GM10266 (cell line): ENCODE results near the gene KIR3DL1.
"Not testable (repeated sequence)": the region's sequence is repeated elsewhere in the genome, so short reads cannot be mapped to it uniquely, and the experiment has no call there.

ENCODE experiments used
- DNase-seq: peaks from one replicate; pipeline ENCODE4 v3.0.0; 2012; ENCODE audit errors: extremely low spot score
- CTCF ChIP-seq: IDR thresholded peaks from 2 replicates; pipeline ENCODE4 v1.5.1; 2012; ENCODE audit warnings: mild to moderate bottlenecking, low read depth; ENCODE audit not compliant: control insufficient read depth, insufficient read depth; ENCODE audit errors: missing control alignments

The KIR3DL1 gene

DNA sequence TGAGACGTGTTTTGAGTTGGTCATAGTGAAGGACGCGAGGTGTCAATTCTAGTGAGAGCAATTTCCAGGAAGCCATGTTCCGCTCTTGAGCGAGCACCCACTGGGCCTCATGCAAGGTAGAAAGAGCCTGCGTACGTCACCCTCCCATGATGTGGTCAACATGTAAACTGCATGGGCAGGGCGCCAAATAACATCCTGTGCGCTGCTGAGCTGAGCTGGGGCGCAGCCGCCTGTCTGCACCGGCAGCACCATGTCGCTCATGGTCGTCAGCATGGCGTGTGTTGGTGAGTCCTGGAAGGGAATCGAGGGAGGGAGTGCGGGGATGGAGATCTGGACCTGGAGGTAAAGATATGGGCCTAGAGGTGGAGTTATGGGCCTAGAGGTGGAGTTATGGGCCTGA, at the start of gene KIR3DL1:
Gene KIR3DL1, plus strand, starts transcription at position 218 of the 400 bp plus-strand sequence.
- DNase-seq, result not testable (repeated sequence)

- DNase-seq, result not testable (repeated sequence)
Measured at GRCh38 chr19:54769646-54770045, 46.6 kb upstream of the KIR3DL1 start, which contains the start of gene KIR2DL1. TSS of gene KIR2DL1 (plus strand) at chr19:54769793. CDS start at chr19:54769851, 58 bp downstream.

DNA sequence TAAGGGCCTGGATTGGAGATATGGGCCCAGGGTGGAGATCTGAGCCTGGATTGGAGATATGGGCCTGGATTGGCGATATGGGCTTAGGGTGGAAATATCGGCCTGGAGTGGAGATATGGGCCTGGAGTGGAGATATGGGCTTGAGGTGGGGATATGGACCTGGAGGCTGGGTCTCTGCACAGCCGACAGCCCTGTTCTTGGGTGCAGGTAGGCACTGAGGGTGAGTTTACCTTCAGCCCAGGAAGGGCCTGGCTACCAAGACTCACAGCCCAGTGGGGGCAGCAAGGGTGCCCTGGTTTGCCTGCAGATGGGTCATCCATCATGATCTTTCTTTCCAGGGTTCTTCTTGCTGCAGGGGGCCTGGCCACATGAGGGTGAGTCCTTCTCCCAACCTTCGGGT, 45.8 kb upstream of the KIR3DL1 start:
- DNase-seq, result not testable (repeated sequence)

DNA sequence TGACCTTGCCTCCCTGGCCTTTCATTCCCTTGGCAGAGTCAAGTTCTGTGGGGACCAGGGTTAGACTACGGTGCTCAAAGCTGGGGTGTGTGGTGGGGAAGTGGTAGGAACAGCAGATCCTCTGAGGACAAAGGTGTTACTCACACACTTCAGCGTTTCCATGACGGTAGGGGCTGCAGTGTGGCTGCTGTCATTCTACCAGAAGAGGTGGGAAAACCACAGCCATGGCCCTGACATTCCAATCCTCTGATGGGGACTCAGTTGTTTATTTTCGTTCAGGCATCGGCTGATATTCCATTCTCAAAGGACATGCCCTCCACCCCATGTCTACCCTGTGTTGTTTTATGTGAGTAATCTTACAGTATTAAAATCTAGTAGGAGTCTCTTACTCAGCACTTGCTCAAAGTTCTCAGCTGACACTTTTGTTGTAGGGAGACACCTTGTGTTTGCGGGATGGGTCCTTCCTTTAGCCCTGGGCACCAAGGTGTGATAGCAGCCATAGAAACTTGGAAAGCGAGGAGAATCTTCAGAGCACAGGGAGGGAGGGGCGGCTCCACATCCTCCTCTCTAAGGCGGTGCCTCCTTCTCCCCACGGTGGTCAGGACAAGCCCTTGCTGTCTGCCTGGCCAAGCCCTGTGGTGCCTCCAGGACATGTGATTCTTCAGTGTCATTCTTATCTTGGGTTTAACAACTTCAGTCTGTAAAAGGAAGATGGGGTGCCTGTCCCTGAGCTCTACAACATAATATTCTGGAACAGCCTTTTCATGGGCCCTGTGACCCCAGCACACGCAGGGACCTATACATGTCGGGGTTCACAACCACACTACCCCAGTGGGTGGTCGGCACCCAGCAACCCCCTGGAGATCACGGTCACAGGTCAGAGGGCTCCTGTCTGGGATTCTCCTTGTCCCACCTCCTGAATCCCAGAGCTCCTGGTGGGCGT, 45.0 kb upstream of the KIR3DL1 start:
- not testable (repeated sequence) for DNase-seq

- DNase-seq, result not testable (repeated sequence)
Measured at GRCh38 chr19:54772666-54773065, 43.6 kb upstream of the KIR3DL1 start.

- DNase-seq, result not testable (repeated sequence)
Measured at GRCh38 chr19:54775095-54775815, 41.0 kb upstream of the KIR3DL1 start.

GRCh38 chr19:54775830-54776229, 40.4 kb upstream of the KIR3DL1 start:
- DNase-seq, result not testable (repeated sequence)

- DNase-seq, result not testable (repeated sequence)
Measured at GRCh38 chr19:54777851-54778250, 38.4 kb upstream of the KIR3DL1 start.

GRCh38 chr19:54778896-54779295, 37.4 kb upstream of the KIR3DL1 start:
- DNase-seq, result not testable (repeated sequence)

DNA sequence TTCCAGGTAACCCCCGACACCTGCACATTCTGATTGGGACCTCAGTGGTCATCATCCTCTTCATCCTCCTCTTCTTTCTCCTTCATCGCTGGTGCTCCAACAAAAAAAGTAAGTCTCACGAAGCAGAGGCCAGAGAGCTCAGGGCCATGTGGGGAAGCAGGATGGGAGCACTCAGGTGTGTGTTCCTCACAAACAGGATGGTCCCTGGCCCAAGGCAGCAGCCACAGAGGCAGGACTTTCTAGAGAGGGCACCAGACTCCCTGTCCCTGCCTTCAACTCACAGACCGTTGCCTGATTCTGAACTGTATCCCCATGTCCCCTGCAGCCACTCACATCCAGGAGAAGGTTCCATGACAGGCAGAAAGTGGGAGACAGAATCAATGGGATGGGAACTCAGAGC, 33.4 kb upstream of the KIR3DL1 start:
- DNase-seq, result not testable (repeated sequence)

DNA sequence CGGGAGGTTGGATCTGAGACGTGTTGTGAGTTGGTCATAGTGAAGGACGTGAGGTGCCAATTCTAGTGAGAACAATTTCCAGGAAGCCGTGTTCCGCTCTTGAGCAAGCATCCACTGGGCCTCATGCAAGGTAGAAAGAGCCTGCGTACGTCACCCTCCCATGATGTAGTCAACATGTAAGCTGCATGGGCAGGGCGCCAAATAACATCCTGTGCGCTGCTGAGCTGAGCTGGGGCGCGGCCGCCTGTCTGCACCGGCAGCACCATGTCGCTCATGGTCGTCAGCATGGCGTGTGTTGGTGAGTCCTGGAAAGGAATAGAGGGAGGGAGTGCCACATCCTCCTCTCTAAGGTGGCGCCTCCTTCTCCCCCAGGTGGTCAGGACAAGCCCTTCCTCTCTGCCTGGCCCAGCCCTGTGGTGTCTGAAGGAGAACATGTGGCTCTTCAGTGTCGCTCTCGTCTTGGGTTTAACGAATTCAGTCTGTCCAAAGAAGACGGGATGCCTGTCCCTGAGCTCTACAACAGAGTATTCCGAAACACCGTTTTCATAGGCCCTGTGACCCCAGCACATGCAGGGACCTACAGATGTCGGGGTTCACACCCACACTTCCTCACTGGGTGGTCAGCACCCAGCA, 30.1 kb upstream of the KIR3DL1 start:
- not testable (repeated sequence) for DNase-seq

DNA sequence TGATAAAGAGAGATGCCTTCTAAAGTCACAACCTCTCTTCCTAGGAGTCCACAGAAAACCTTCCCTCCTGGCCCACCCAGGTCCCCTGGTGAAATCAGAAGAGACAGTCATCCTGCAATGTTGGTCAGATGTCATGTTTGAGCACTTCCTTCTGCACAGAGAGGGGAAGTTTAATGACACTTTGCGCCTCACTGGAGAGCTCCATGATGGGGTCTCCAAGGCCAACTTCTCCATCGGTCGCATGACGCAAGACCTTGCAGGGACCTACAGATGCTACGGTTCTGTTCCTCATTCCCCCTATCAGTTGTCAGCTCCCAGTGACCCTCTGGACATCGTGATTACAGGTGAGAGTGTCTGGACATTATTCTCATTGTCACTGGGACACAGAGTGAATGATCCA, 28.1 kb upstream of the KIR3DL1 start:
- not testable (repeated sequence) for DNase-seq

GRCh38 chr19:54790711-54791110, 25.6 kb upstream of the KIR3DL1 start:
- no peak for DNase-seq
- TF ChIP-seq CTCF, result no peak

- TF ChIP-seq CTCF, result no peak
- no peak for DNase-seq
Measured at GRCh38 chr19:54791476-54791875, 24.8 kb upstream of the KIR3DL1 start.
